ENCODE data around the gene TDRD12.

DNA sequence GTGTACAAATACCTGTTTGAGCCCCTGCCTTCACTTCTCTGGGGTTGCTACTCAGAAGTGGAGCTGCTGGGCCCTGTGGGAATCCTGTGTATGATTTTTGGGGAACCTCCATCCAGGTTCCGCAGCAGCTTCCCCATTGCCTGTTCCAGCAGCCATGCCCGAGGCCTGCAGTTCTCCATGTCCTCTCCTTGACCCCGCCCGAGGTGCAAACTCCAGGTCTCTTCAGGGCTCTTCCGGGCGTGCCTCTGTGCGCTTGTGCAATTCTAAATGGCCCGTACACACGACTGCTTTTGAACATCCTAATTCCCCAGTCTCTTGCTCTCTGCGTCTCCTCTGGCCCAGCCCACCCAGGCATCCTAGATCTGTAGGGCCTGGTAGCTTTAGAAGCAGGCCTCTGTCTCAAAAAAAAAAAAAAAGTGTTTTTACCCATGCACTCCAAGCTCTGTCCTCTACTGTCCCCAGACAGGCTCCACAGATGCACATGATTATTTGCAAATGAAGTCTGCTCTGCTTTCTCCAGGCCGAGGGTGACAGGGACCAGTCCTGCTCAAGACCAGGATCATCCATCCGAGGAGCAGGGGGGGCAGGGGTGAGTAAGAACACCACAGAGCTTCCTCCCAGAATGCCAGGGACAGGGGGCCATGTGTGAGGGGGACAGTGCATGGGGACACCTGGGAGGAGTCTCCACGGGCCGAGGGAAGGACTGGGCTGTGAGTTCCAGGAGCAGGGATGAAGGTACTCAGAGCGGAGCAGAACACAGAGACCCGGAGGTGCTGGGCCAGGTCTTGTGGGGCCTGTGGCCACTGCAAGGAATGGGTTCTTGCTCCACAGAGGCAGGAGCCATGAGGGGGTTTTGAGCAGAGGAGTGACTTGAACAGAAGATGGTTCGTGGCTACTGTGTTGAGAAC, 98.3 kb downstream of the TDRD12 start:
- TF ChIP-seq, protein P1, sequence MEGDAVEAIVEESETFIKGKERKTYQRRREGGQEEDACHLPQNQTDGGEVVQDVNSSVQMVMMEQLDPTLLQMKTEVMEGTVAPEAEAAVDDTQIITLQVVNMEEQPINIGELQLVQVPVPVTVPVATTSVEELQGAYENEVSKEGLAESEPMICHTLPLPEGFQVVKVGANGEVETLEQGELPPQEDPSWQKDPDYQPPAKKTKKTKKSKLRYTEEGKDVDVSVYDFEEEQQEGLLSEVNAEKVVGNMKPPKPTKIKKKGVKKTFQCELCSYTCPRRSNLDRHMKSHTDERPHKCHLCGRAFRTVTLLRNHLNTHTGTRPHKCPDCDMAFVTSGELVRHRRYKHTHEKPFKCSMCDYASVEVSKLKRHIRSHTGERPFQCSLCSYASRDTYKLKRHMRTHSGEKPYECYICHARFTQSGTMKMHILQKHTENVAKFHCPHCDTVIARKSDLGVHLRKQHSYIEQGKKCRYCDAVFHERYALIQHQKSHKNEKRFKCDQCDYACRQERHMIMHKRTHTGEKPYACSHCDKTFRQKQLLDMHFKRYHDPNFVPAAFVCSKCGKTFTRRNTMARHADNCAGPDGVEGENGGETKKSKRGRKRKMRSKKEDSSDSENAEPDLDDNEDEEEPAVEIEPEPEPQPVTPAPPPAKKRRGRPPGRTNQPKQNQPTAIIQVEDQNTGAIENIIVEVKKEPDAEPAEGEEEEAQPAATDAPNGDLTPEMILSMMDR (IDR thresholded peaks at IDR 0.05): no peak
- TF ChIP-seq POLR2A (IDR thresholded peaks at IDR 0.05): no peak

All from body of pancreas (tissue), 4 donors.